ENCODE results near the gene ZCCHC8.

The ZCCHC8 gene

GRCh38 chr12:122422730-122423257 is 77.9 kb downstream of the ZCCHC8 start (continued):
- TF ChIP-seq POU6F1 (CRISPR knock-in tag; IDR thresholded peaks at IDR 0.05; ENCODE audit: borderline replicate concordance, low read depth) = no peak

DNA sequence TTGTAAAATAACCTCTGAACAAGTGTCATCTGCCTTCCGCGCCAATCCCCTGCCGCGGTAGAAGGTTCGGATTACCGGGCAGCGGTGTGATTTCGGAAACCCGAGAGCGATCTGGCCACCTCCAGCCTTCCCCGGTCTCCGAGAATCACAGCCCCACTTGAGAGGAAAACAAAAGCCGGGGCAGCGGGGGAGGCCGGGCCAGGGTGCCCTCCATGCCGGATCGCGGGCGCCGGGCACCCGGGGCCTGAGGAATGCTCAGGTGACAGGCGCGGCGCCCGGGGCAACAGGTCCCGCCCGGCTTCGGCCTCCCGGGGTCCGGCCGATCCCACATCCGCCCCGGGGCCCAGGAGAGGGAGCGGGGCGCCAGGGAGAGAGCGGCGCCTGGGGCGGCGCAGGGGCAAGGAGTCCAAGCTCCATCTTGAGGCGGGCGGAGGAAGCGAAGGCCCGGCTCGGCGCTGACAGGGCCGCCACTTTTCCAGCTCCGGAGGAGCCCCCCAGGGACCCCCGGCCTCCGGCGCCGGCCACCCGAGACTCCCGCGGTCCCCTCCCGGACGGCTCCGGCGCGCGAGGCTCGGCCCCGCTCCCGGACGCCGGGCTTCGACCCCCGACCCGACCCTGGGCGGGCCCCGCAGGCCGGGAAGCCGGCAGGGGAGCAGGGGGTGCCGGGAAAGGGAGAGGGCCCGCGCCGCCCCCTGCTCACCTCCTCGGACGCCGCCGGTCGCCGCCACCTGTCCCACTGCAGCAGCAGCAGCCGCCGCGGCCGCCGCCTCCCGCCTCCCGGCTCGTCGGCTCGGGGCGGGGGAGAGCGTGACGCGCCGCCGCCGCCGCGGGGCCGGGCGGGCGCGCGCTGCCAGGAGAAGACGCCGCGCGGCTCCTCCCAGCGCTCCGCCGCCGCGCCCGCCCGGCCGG is 78.7 kb downstream of the ZCCHC8 start, which contains the start of gene CLIP1:
Gene CLIP1 (minus strand): TSS at position 849 of the 909 bp plus-strand sequence. CDS start 42,217 bp downstream, outside the sequence.
- TF ChIP-seq ZFP3 (CRISPR knock-in tag; IDR thresholded peaks at IDR 0.05) = no peak
- no peak for TF ChIP-seq ZC3H10 (CRISPR knock-in tag; IDR thresholded peaks at IDR 0.05)
- no peak for TF ChIP-seq ESRRG (CRISPR knock-in tag; IDR thresholded peaks at IDR 0.05)
- no peak for TF ChIP-seq OSR1 (CRISPR knock-in tag; IDR thresholded peaks at IDR 0.05)
- TF ChIP-seq GLIS3 (CRISPR knock-in tag; IDR thresholded peaks at IDR 0.05) = no peak
- TF ChIP-seq CSRNP3 (CRISPR knock-in tag; IDR thresholded peaks at IDR 0.05) = no peak
- TF ChIP-seq, protein P1, sequence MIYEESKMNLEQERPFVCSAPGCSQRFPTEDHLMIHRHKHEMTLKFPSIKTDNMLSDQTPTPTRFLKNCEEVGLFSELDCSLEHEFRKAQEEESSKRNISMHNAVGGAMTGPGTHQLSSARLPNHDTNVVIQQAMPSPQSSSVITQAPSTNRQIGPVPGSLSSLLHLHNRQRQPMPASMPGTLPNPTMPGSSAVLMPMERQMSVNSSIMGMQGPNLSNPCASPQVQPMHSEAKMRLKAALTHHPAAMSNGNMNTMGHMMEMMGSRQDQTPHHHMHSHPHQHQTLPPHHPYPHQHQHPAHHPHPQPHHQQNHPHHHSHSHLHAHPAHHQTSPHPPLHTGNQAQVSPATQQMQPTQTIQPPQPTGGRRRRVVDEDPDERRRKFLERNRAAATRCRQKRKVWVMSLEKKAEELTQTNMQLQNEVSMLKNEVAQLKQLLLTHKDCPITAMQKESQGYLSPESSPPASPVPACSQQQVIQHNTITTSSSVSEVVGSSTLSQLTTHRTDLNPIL (CRISPR knock-in tag; IDR thresholded peaks at IDR 0.05; ENCODE audit: low read depth) = no peak
- no peak for TF ChIP-seq PPARA (CRISPR knock-in tag; IDR thresholded peaks at IDR 0.05; ENCODE audit: borderline replicate concordance)
- ATAC-seq = peak; percentile 87
